Ureter (tissue), 1 donor: ENCODE results near the gene NDN. TPM values are rescaled to one million over a fixed set of nuclear protein-coding genes. Genes with fewer than 3 reads are reported as not detected.

Experiments used
- DNase-seq: peaks from one replicate; pipeline ENCODE4 v3.0.0-alpha.2; 2020; ENCODE audit warnings: low spot score
- total RNA-seq: library from RNA; stranded (reverse); gene quantifications from one replicate; pipeline ENCODE4 v1.2.4, GENCODE V29; 2023
- donor health status: DM: yes; HTN: yes; CAD: no.

The NDN gene
- total RNA-seq, 1 donor from 2014 or later: 36.1 TPM

DNA sequence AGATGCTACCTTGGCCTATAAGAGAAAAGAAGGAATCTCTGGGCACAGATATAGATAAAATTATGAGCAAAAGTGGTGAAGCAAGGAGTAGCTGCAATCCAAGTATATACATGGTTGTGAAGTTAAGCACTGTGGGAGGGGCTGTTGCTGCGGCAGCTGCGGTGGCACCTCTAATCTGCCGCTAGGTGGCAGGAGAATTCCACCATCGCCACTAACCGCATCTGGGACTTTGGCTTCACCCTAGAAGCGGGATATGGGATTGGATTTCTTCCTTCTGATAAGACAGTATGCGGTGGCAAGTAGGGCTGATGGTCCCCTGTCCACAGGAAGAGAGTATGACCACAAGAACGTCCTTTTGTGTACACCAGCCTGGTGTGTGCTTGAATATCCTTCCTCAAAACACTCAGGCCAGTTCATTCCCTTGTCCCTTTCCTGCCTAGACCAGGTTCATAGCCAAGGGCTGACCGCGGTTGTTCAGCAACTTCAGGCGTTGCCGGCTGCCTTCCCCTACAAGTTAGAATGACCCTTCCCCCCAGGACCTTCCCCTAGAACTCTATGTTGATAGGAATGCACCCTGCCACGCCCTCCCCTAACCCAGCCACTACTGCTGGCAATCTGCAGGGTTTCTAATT lies 44.6 kb downstream of the NDN start:
- DNase-seq: peak; percentile 66

Other genes starting within 250 kb of the NDN start
- gene GOLGA6L2, start 240.1 kb downstream of the NDN start, total RNA-seq: not detected
- 1.1 TPM for gene MKRN3, start 121.6 kb downstream of the NDN start, total RNA-seq
- 0.70 TPM for gene MAGEL2, start 39.4 kb downstream of the NDN start, total RNA-seq